ENCODE data around the gene TDRKH.

Gene TDRKH

GRCh38 chr1:151831256-151831591, 40.9 kb upstream of the TDRKH start:
- DNase-seq (ENCODE audit: low read depth) = no peak
- no peak for TF ChIP-seq CTCF (IDR thresholded peaks at IDR 0.05; ENCODE audit: low read depth, low read length, missing control alignments)
- H3K4me3 ChIP-seq (ENCODE audit: low read depth, low read length) = no peak overlapping the region
- in situ Hi-C loops (cut with HindIII; ENCODE audit: low sequenced_read_pairs) = no loop called here

- in situ Hi-C loops (cut with HindIII; ENCODE audit: low sequenced_read_pairs) = no loop called here
- TF ChIP-seq CTCF (IDR thresholded peaks at IDR 0.05; ENCODE audit: low read depth, low read length, missing control alignments) = no peak
- no peak overlapping the region for H3K4me3 ChIP-seq (ENCODE audit: low read depth, low read length)
- no peak for DNase-seq (ENCODE audit: low read depth)
Observed at GRCh38 chr1:151830055-151830454, 39.8 kb upstream of the TDRKH start.

- H3K4me3 ChIP-seq (ENCODE audit: low read depth, low read length) = no peak overlapping the region
- TF ChIP-seq CTCF (IDR thresholded peaks at IDR 0.05; ENCODE audit: low read depth, low read length, missing control alignments) = no peak
- in situ Hi-C loops (cut with HindIII; ENCODE audit: low sequenced_read_pairs) = no loop called here
- DNase-seq (ENCODE audit: low read depth) = no peak
Observed at GRCh38 chr1:151829352-151830046, 39.2 kb upstream of the TDRKH start.

- no peak overlapping the region for H3K4me3 ChIP-seq (ENCODE audit: low read depth, low read length)
- DNase-seq (ENCODE audit: low read depth) = peak; percentile 12
- in situ Hi-C loops (cut with HindIII; ENCODE audit: low sequenced_read_pairs) = no loop called here
- no peak for TF ChIP-seq CTCF (IDR thresholded peaks at IDR 0.05; ENCODE audit: low read depth, low read length, missing control alignments)
Observed at GRCh38 chr1:151828921-151829320, 38.6 kb upstream of the TDRKH start.

GRCh38 chr1:151827853-151828252, 37.6 kb upstream of the TDRKH start:
- no peak for DNase-seq (ENCODE audit: low read depth)
- in situ Hi-C loops (cut with HindIII; ENCODE audit: low sequenced_read_pairs) = no loop called here
- no peak for TF ChIP-seq CTCF (IDR thresholded peaks at IDR 0.05; ENCODE audit: low read depth, low read length, missing control alignments)
- no peak overlapping the region for H3K4me3 ChIP-seq (ENCODE audit: low read depth, low read length)

GRCh38 chr1:151825751-151826660, 35.7 kb upstream of the TDRKH start:
- in situ Hi-C loops (cut with HindIII; ENCODE audit: low sequenced_read_pairs) = no loop called here
- DNase-seq (ENCODE audit: low read depth) = no peak
- TF ChIP-seq CTCF (IDR thresholded peaks at IDR 0.05; ENCODE audit: low read depth, low read length, missing control alignments) = no peak
- no peak overlapping the region for H3K4me3 ChIP-seq (ENCODE audit: low read depth, low read length)

All from astrocyte of the cerebellum (primary cell).